Astrocyte (in vitro differentiated cells and primary cell): Measurements from ENCODE around the gene INPP5K.

Source experiments
- CTCF ChIP-seq: IDR thresholded peaks from 2 replicates; pipeline ENCODE4 v1.5.1; 2011; ENCODE audit warnings: low read depth, mild to moderate bottlenecking, inconsistent platforms, low read length, moderate library complexity; ENCODE audit not compliant: insufficient read depth
- EZH2 ChIP-seq: IDR thresholded peaks from 2 replicates; pipeline ENCODE4 v1.6.1; 2012; ENCODE audit warnings: mild to moderate bottlenecking, low read length, inconsistent platforms; ENCODE audit not compliant: insufficient read depth

GRCh38 chr17:1480747-1481465, 35.5 kb downstream of the INPP5K start:
- TF ChIP-seq CTCF = no peak
- no peak for TF ChIP-seq EZH2
